HG02588 (cell line): Measurements from ENCODE around the gene CST7.

ENCODE experiments used
- ATAC-seq: cut with Tn5 transposase; IDR thresholded peaks from one replicate; pipeline ENCODE4 v1.9.1; 2021; ENCODE audit warnings: mild to moderate bottlenecking, moderate library complexity; ENCODE audit not compliant: unreplicated experiment

The CST7 gene

GRCh38 chr20:24963672-24964505 is 14.8 kb downstream of the CST7 start:
- no peak for ATAC-seq

GRCh38 chr20:24964506-24964840 is 15.4 kb downstream of the CST7 start:
- no peak for ATAC-seq

GRCh38 chr20:24965065-24965919 is 16.2 kb downstream of the CST7 start:
- ATAC-seq = no peak

GRCh38 chr20:24966317-24967012 is 17.4 kb downstream of the CST7 start:
- no peak for ATAC-seq

- no peak for ATAC-seq
Observed at GRCh38 chr20:24968278-24968800, 19.3 kb downstream of the CST7 start.

- no peak for ATAC-seq
Observed at GRCh38 chr20:24969186-24970029, 20.3 kb downstream of the CST7 start.

- no peak for ATAC-seq
Observed at GRCh38 chr20:24970030-24970553, 21.0 kb downstream of the CST7 start.

- no peak for ATAC-seq
Observed at GRCh38 chr20:24970754-24971153, 21.7 kb downstream of the CST7 start.

- ATAC-seq = no peak
Observed at GRCh38 chr20:24971376-24972101, 22.5 kb downstream of the CST7 start.

GRCh38 chr20:24972341-24972740 is 23.3 kb downstream of the CST7 start:
- ATAC-seq = no peak

- no peak for ATAC-seq
Observed at GRCh38 chr20:24977336-24977735, 28.3 kb downstream of the CST7 start.

- no peak for ATAC-seq
Observed at GRCh38 chr20:24977797-24978196, 28.7 kb downstream of the CST7 start.

GRCh38 chr20:24978513-24978912 is 29.4 kb downstream of the CST7 start:
- ATAC-seq = no peak

GRCh38 chr20:24979036-24979960 is 30.2 kb downstream of the CST7 start:
- ATAC-seq = no peak

- ATAC-seq = no peak
Observed at GRCh38 chr20:24980291-24981053, 31.4 kb downstream of the CST7 start.

- ATAC-seq = no peak
Observed at GRCh38 chr20:24981282-24981681, 32.2 kb downstream of the CST7 start.

- no peak for ATAC-seq
Observed at GRCh38 chr20:24981790-24982189, 32.7 kb downstream of the CST7 start.

GRCh38 chr20:24983896-24984295 is 34.8 kb downstream of the CST7 start:
- no peak for ATAC-seq
